Umbilical cord (tissue), 2 donors: ENCODE results near the gene KRTAP5-5. TPM values are rescaled to one million over a fixed set of nuclear protein-coding genes. Genes with fewer than 3 reads are reported as not detected.
"Not testable (repeated sequence)": the region's sequence is repeated elsewhere in the genome, so short reads cannot be mapped to it uniquely, and the experiment has no call there.

Experiments
- DNase-seq: peaks from one replicate; pipeline ENCODE4 v3.0.0-alpha.2; 2015; ENCODE audit warnings: low spot score
- total RNA-seq: library from RNA; depleted of rRNA; stranded (reverse); fragments of >200 nt; gene quantifications from one replicate; pipeline ENCODE4 v1.2.3, GENCODE V29; 2014; ENCODE audit warnings: low replicate concordance; ENCODE audit not compliant: insufficient read depth

KRTAP5-5 gene
- total RNA-seq, 1 donor from 2014 or later = not detected

GRCh38 chr11:1641096-1641495, 11.5 kb downstream of the KRTAP5-5 start:
- DNase-seq = no peak

- no peak for DNase-seq
These were observed 12.9 kb downstream of the KRTAP5-5 start for GRCh38 chr11:1642288-1643145.

- DNase-seq = no peak
These were observed 13.6 kb downstream of the KRTAP5-5 start for GRCh38 chr11:1643146-1643690.

- DNase-seq = no peak
These were observed 15.2 kb downstream of the KRTAP5-5 start for GRCh38 chr11:1644601-1645356.

DNA sequence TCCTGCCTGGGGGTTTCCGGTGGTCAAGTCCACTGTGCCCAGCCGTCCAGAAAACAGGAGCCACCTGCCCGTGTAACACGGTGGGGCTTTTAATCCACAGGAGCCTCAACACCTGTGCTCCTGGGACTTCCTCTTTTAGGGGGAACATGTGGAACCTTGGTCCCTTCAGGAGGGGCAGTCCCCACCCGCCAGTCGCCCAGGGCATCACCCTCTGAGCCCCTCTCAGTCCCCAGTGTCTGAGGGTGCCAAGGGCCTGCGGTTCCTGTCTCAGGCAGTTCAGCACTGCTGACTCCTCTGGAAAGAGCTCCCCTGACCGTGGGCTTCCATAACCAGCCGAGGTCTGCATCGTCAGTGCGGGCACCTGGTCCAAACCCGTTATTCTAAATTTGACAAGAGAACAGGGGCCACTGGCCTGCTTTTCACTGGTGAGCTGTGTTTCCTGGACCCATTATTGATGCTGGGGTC, 15.8 kb downstream of the KRTAP5-5 start:
- no peak for DNase-seq

DNA sequence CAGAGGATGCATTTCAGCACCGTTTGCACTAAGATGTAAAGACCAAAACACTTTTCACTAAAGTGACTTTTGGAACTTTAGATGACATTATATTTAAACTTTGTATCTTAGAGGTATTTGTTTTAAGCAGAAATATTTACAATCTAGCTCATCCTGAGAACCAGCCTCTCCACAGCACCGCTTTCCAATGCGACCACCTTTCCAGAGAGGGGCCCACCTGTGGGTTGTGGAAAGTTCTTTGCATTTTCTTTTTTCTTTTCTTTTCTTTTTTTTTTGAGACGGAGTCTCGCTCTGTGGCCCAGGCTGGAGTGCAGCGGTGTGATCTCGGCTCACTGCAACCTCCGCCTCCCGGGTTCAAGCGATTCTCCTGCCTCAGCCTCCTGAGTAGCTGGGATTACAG, 17.0 kb downstream of the KRTAP5-5 start:
- not testable (repeated sequence) for DNase-seq

DNA sequence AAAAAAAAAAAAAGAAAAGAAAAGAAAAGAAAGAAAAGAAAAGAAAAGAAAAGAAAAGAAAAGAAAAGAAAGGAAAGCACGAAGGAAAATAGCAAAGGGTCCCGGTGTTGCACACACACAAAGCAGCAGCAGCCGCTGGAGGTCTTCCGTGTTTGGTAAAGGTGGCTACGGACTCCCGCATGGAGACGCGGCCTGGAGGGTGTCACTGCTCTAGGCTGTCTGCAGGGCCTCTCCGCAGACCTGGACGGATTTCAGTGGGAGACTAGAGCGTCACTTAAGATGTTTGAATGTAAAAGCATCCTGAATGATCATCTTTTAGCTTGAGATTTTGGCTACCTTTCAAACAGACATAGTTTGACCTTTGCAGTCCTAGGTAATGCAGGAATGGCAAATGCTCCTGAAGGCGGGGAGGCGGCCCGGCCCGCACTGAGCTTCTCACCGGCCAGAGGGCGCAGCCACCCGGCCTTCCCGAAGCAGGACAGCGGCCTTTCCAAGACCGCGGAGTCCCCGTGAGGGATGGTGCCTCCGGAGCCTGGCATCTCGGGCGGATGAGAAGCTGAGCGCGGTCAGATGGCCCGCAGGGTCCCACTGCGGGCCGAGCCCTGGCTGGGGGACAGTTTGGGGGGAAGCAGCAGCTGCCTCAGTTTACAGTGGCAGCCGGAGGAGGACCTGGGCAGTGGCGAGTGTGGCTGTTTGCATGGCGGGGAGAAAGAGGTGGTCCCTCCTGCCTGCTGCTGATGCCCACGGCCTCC, 18.5 kb downstream of the KRTAP5-5 start:
- DNase-seq = no peak

GRCh38 chr11:1648653-1649420, 19.3 kb downstream of the KRTAP5-5 start:
- DNase-seq = no peak

DNA sequence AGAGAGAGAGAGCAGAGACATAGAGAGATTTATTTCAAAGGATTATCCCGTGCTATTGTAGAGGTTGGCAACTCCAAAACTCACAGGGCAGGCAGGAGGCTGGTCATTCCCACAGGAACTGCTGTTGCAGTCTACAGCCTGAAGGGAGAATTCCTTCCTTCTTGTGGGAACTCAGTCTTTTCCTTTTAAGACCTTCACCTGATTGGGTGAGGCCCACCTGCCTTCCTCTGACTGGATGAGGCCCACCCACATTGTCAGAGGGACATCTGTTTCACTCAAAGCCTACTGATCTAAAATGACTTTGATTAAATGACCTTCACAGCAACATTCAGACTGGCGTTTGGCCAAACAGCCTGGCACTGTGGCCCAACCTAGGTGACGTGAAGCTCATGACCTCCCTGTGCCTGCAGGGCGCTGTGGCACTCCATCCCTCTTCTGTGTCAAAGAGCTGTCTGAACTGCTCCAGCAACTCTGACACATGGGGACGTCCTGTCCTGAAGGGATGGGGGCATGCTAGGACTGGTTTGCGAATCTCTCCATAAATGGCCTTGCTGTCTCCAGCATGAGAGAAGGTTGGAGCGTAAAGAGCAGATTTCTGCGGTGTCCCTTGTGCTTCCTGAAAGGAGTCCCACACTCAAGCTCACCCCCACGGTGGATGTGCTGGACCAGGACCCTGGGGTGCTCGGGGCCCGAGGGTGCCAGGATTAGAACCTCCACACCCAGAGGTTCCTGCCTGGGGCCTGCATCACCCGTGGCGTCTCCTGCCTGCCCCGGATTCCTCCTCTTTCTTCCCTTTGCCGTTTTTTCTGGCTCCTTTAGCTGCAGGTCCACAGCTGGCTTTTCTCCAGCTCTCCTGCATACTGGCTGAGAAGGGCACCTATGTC, 20.7 kb downstream of the KRTAP5-5 start:
- peak; percentile 47 for DNase-seq

GRCh38 chr11:1650918-1651262, 21.3 kb downstream of the KRTAP5-5 start:
- no peak for DNase-seq

GRCh38 chr11:1651411-1651980, 21.9 kb downstream of the KRTAP5-5 start:
- DNase-seq = peak; percentile 95

- DNase-seq = no peak
These were observed 22.5 kb downstream of the KRTAP5-5 start for GRCh38 chr11:1652026-1652425.

- DNase-seq = no peak
These were observed 22.8 kb downstream of the KRTAP5-5 start for GRCh38 chr11:1652442-1652770.

DNA sequence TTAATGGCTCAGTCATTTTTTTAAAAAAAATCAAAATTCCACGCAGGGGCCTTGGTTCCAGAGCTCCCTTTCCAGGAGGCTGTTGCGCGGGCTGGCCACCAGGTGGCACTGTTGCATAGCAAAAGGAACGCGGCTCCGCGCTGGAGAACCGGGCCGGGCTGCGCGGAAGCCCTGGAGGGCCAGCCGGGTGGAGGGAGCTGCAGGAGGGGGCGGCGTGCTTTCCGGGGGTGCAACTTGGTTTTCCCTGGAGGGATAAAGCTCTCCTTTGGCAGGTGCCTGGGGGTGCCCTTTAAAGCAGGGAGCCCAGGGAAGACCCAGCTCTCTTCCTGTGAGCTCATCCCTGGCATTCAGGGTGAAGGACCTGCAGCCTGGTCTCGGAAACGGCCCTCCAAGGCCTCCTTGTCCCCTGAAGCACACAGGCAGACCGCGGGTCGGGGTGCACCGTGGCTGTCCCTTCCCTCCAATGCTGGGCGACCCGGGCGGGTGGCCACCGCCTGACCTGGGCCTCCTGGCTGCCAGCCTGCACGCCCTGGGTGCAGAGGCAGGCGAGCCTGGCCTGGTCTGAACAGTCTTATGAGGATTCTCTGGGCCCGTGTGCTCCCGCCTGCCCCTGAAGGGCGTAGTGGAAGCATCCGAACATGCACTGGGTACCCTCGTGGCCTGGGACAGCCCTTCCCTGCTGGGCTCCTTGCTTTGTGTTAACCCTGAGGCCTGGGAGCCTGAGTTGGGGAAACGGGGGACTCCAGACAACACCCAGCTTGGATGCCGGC, 23.4 kb downstream of the KRTAP5-5 start:
- peak; percentile 84 for DNase-seq

GRCh38 chr11:1653541-1654387, 24.2 kb downstream of the KRTAP5-5 start:
- no peak for DNase-seq

DNA sequence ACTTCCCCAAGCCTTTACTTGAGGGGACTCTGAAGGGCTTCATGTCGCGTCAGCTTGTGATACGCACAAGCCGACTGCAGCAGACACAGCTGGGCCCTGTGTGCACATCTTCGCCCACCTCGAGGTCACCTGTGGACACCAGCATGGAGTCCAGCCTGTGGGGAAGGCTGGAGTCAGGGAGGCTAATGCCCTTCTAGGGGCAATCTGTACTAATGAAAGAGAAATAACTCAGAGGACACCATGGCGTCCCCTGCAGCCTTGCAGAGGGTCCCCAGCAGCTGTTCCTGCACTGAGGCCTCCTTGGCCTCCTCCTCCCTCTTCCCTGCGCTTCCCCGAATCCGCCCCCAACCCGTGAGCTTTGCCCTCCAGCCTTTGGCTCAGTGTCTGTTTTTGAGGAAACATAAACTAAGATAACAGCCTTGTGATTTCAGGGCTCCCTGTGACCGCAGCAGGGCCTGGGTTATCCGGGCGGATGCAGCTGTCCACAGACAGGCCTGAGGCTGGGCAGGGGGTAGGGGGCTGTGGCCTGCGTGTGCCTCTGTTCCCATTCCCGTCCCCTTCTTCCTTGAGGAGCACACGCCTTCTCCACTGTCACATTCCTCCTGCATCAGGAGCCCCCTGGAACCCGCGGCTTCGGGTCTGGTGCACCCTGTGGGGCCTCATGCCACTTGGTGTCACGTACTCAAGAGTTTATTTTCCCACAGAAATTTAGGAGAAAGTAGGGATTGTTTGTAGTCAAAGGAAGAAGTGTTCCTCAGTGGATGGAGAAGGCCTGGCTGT, 25.0 kb downstream of the KRTAP5-5 start:
- DNase-seq = peak; percentile 71
